Vagina (tissue), 2 donors: ENCODE results near the gene GYS1.

Source experiments
- CTCF ChIP-seq, 3 experiments: fragments of 450-650 bp in 2 of 3; fragments of 200-600 bp in 1 of 3; sonication (generic) in 1 of 3; IDR thresholded peaks; one replicate each; pipeline ENCODE4 v1.5.1; 2017 to 2019; ENCODE audit warnings: antibody characterized with exemption in 3 of 3, mild to moderate bottlenecking in 2 of 3, moderate library complexity in 2 of 3
- POLR2A ChIP-seq, 2 donors: fragments of 450-650 bp; IDR thresholded peaks; one replicate each; pipeline ENCODE4 v1.6.1; 2017; ENCODE audit warnings: antibody characterized with exemption in 2 of 2, mild to moderate bottlenecking in 2 of 2, moderate library complexity in 2 of 2

GRCh38 chr19:49020931-49021895 is 28.1 kb upstream of the GYS1 start:
- no peak for TF ChIP-seq POLR2A (IDR thresholded peaks at IDR 0.05)
- TF ChIP-seq CTCF (IDR thresholded peaks at IDR 0.05): no peak
